ENCODE measurements around the gene AFF3.

Gene AFF3

DNA sequence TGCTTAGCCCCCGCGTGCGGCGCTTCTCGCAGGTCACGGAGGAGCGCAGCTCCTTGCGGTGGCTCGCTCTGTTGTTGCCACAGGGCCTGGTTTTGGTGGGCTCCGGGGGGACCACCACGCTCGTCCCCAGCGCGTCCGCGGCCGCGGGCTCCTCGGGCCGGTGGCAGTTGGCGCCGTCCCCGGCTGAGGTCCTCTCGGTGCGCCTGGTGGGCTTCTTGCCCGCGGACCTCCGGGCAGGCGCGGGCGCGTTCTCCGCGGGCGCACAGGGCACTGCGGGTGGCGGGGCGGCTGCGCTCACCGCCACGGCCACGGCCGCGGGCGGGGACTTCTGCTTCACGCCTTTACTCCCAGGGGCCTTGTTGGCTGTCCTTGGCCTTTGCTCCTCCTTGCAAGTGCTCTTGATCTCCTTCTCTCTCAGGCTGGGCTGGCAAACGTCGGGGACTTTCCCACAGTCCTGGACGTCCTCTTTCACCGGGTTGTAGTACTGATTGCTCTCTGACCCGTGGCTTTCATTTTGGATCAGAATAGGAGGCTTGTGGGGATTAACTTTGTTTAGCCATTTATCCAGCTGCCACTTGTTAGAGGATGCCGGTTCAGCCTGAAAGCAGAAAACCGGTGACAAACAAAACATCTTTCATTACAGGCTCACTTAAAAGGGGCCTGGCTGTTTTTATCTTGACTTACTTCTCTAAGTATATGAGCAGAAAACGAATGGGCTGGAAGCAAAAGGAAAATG, 548.5 kb downstream of the AFF3 start:
- Histone ChIP-seq H3K36me3 (replicated peaks; ENCODE audit: insufficient read depth, low read length) (no peaks in the 10 kb centered on the region), H4K20me1 (ENCODE audit: insufficient read depth, low read length) (no peaks in the 10 kb centered on the region), H3K9me3 (replicated peaks; ENCODE audit: insufficient read depth, low read length) (no peaks in the 10 kb centered on the region), H3K9ac (ENCODE audit: low read length) (no peak overlapping the region), H3K27me3 (replicated peaks; ENCODE audit: insufficient read depth, low read length) (no peaks in the 10 kb centered on the region), H3K79me2 (ENCODE audit: low read length) (no peaks in the 10 kb centered on the region), H3K4me2 (ENCODE audit: low read depth, low read length) (no peak overlapping the region), H3F3A (ENCODE audit: insufficient read depth, low read length) (no peaks in the 10 kb centered on the region), H3K4me3 (ENCODE audit: low read length) (no peak overlapping the region), H3K4me1 (ENCODE audit: low read length) (no peaks in the 10 kb centered on the region), H2AFZ (ENCODE audit: low read length) (no peak overlapping the region), H3K27ac (ENCODE audit: low read length) (no peak overlapping the region), H3K9me2 (replicated peaks; ENCODE audit: insufficient read depth, low read length) (no peaks in the 10 kb centered on the region)
- no peak for TF ChIP-seq CTCF (IDR thresholded peaks at IDR 0.05; ENCODE audit: low read length)
- no peak for TF ChIP-seq EZH2 (optimal IDR thresholded peaks at IDR 0.05; ENCODE audit: low read depth, low read length)
- no peak for TF ChIP-seq EZH2phosphoT487 (IDR thresholded peaks at IDR 0.05; ENCODE audit: low read length)
- no peak for DNase-seq

DNA sequence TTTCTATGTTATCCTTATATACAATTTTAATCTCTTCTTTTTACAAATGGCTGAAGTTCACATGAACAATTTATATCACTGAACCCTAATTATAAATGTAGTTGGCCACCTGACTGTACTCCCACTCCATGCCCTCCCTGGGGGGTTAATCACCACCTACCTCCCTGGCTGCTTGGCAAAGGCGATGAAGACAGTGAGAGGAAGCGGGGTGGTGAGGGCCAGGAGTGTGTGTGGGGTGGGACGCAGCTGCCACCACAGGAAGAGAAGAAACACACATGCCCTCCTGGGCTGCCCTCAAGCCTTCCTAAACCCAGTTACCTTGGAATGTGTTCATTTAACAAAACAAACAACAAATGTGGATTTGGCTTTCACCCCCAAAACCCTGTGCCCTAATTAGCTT, 565.6 kb downstream of the AFF3 start:
- Histone ChIP-seq H3K9ac (ENCODE audit: low read length) (no peak overlapping the region), H3K27me3 (replicated peaks; ENCODE audit: insufficient read depth, low read length) (no peaks in the 10 kb centered on the region), H3K79me2 (ENCODE audit: low read length) (no peaks in the 10 kb centered on the region), H3K9me2 (replicated peaks; ENCODE audit: insufficient read depth, low read length) (no peaks in the 10 kb centered on the region), H4K20me1 (ENCODE audit: insufficient read depth, low read length) (no peaks in the 10 kb centered on the region), H3K4me3 (ENCODE audit: low read length) (no peak overlapping the region), H3K27ac (ENCODE audit: low read length) (no peak overlapping the region), H3F3A (ENCODE audit: insufficient read depth, low read length) (no peaks in the 10 kb centered on the region), H3K4me1 (ENCODE audit: low read length) (no peaks in the 10 kb centered on the region), H3K9me3 (replicated peaks; ENCODE audit: insufficient read depth, low read length) (no peaks in the 10 kb centered on the region), H3K36me3 (replicated peaks; ENCODE audit: insufficient read depth, low read length) (no peaks in the 10 kb centered on the region), H3K4me2 (ENCODE audit: low read depth, low read length) (no peak overlapping the region), H2AFZ (ENCODE audit: low read length) (no peak overlapping the region)
- DNase-seq = no peak
- TF ChIP-seq EZH2 (optimal IDR thresholded peaks at IDR 0.05; ENCODE audit: low read depth, low read length) = no peak

GRCh38 chr2:99573634-99574251, 568.6 kb downstream of the AFF3 start:
- H3K27me3 ChIP-seq (replicated peaks; ENCODE audit: insufficient read depth, low read length) = no peaks in the 10 kb centered on the region
- no peaks in the 10 kb centered on the region for H3K9me3 ChIP-seq (replicated peaks; ENCODE audit: insufficient read depth, low read length)

More at GRCh38 chr2:99573634-99574251, 568.6 kb downstream of the AFF3 start:
- no peak overlapping the region for H3K4me2 ChIP-seq (ENCODE audit: low read depth, low read length)
- H3F3A ChIP-seq (ENCODE audit: insufficient read depth, low read length) = no peaks in the 10 kb centered on the region
- no peaks in the 10 kb centered on the region for H3K4me1 ChIP-seq (ENCODE audit: low read length)
- no peaks in the 10 kb centered on the region for H3K79me2 ChIP-seq (ENCODE audit: low read length)
- no peak overlapping the region for H3K9ac ChIP-seq (ENCODE audit: low read length)
- no peak for TF ChIP-seq CTCF (IDR thresholded peaks at IDR 0.05; ENCODE audit: low read length)
- no peak for TF ChIP-seq EZH2phosphoT487 (IDR thresholded peaks at IDR 0.05; ENCODE audit: low read length)
- no peak for TF ChIP-seq EZH2 (optimal IDR thresholded peaks at IDR 0.05; ENCODE audit: low read depth, low read length)
- H3K9me2 ChIP-seq (replicated peaks; ENCODE audit: insufficient read depth, low read length) = no peaks in the 10 kb centered on the region
- H3K4me3 ChIP-seq (ENCODE audit: low read length) = no peak overlapping the region
- no peak overlapping the region for H3K27ac ChIP-seq (ENCODE audit: low read length)
- H2AFZ ChIP-seq (ENCODE audit: low read length) = no peak overlapping the region
- no peaks in the 10 kb centered on the region for H4K20me1 ChIP-seq (ENCODE audit: insufficient read depth, low read length)
- no peak for DNase-seq
- H3K36me3 ChIP-seq (replicated peaks; ENCODE audit: insufficient read depth, low read length) = no peaks in the 10 kb centered on the region
